IPS-11a (cell line): Measurements from ENCODE around the gene SLC16A5.
A peak's percentile ranks its signal among the peaks of the same experiment; 100 is the strongest.

ENCODE experiments used
- H3K4me3 ChIP-seq: one replicate; pipeline ENCODE4 v1.5.1; 2013; ENCODE audit warnings: low read depth, low read length, control low read depth

SLC16A5 gene

DNA sequence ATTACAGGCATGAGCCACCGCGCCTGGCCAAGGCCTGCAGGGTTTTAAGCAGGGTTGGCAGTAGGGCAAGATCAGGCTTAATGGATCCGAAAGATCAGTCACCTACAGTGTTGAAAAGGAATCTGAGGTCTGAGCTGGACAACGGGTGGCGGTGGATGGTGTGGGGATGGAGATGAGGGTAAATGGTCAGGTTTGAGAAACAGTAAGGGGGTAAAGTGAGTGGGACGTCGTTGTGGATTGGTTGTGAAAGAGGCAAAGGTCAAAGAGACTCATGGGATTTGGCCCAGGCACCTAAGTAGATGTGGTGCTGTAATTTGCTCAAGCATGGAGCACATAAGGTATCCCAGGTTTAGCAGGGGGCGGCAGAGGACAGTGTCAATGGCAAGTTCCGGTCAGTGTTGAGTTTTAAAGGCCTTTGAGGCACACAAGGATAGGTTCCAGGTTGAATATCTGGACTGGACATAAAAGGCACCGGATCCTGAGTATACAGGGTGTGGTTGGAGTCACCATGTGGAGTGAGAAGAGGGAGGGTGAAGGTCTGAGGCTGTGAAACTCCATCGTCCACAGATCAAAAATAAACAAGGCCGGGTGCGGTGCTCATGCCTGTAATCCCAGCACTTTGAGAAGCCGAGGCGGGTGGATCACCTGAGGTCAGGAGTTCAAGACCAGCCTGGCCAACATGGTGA is 1.1 kb upstream of the SLC16A5 start:
- H3K4me3 ChIP-seq, result no peak overlapping the region

DNA sequence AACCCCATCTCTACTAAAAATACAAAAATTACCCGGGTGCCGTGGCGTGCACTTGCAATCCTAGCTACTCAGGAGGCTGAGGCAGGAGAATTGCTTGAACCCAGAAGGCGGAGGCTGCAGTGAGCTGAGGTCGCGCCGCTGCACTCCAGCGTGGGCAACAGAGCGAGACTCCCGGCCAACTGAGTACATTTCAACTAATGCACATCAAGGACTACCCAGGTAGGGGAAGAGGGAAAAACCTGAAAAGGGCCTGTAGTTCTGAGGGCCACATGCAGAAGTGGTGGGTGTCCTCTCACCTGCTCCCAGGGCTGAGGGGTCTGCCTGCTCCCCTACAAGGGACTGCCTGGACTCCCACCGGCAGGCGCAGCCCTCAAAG is 584 bp upstream of the SLC16A5 start:
- H3K4me3 ChIP-seq, result peak overlapping the region; percentile 55

DNA sequence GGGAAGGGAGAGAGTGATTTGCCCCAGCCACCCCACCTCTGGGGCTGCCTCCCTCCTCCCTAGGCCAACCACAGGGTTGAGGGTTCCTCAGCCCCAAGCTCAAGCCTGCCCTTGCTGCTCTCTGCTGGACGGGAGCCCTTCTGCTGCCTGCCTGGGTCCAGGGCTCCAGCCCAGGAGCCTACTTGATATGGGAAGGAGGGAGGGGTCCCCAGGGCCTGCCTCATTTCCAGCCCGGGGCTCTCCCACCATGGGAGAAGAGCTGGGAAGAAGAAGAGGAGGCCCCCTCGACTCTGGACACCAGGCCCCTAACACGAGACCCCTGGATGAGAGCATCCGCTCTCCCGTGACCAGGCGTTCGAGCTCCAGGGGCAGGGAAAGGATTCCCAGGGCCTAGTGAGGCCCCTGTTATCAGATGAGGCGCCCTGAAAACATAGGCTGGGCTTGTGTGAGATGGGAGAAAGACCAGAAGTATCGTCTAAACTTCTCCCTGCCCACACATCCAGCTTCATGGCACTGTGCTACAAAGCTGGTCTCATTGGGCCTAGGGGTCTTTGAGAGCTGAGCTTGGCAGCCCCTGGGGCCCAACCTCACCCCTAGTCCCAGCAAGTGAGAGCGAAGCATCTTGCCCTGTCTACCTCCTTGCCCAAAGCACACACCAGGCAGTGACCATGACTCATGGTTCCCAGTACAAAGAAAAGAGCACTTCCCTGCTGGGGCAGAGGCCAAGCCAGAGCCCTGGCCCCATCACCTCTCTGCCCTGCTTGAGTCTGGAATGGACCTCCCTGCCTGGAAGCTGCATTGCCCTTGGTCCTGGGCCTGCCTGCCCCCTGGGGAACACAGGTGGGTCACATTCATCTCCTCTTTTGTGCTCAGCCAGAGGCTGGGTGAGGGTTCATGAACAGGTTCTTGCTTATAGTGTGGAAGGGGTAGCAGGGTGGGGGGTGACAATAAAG is 987 bp downstream of the SLC16A5 start:
- H3K4me3 ChIP-seq, result peak overlapping the region; percentile 55

DNA sequence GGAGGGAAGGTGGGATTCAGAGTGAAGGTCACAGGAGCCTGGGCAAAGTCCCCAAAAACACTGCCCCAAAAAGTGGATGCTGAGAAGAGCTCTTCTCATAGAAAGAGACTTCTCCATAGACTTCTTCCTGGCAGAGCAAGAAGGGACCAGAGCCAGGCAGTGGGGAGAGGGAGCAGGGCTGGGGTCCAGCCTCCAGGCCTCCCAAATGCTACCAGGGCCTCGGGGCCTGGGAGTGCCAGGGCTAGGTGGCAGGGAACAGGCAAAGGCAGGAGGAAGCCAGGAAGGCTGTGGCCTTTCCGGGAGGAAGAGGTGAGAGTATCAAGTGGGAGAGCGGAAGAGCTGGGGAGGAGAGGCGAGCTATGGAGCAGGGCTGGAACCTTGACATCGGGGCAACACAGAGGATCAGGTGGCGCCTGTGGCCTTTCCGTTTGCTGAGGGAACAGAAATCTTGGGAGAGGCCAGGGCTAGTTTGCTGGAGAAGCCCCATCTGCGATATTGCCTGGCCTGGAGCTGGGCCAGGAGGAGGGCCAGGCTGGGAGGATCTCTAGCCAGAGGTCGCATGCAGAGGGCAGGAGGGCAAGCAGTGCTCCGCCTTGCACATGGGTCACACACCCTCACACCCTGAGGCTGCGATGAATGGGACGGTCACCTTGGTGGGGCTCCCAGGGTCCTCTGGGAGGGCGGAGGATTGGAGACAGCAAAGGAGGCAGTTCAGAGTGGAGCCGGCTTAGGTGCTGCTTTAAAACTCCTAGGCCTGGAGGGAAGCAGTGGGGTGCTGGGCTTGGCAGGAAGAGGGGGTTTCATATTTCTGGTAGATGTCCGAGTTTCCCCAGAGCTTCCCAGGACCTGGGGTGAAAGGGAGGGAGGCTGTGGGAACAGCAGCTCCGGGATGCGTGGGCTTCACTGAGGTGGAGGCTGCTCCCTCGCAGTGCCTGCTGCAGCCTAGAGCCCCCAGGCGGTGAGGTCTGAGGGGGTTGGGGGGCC is 3.4 kb downstream of the SLC16A5 start:
- no peak overlapping the region for H3K4me3 ChIP-seq

DNA sequence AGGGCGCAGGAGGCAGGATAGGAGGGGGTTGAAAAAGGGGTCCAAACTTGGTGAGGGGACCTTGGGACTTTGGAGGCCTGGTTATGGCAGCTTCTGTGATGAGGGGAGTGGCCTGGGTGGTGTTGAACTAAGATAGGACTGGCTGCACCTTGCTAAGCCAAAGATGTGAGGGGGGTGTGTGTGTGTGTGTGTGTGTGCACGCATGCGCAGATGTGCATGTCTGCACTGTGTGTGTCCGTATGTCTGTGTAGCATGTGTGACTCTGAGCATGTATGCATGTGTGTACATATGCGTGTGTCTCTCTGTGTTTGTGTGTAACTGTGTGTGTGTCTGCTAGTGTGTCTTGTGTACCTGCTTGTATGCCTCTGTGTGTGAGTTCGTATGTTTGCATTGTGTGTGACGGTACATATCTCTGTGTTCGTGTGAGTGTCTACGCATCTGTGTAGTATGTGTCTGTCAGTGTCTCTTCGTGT is 4.1 kb downstream of the SLC16A5 start:
- no peak overlapping the region for H3K4me3 ChIP-seq

DNA sequence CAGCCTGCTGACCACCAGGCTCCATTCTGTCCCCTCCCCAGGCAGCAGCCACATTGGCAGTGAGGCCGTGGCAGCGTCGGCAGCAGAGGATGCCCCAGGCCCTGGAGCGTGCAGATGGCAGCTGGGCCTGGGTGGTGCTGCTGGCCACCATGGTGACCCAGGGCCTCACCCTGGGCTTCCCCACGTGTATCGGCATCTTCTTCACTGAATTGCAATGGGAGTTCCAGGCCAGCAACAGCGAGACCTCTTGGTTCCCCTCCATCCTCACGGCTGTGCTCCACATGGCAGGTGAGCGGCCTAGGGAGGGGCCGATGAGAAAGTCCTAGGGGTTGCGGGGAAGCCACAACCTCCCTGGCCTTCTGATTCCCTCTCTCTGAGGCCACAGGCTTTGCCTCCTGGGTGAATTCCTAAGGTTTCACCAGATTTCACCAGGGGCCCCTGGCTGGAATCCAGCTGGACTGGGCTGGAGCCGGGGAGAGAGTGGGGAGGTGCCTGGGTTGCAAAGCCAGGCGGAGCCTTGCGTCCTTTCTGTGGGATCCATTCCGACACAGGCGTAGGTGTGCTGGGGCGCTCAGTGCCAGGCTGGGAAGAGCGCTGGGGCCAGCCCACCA is 5.9 kb downstream of the SLC16A5 start:
- no peak overlapping the region for H3K4me3 ChIP-seq

DNA sequence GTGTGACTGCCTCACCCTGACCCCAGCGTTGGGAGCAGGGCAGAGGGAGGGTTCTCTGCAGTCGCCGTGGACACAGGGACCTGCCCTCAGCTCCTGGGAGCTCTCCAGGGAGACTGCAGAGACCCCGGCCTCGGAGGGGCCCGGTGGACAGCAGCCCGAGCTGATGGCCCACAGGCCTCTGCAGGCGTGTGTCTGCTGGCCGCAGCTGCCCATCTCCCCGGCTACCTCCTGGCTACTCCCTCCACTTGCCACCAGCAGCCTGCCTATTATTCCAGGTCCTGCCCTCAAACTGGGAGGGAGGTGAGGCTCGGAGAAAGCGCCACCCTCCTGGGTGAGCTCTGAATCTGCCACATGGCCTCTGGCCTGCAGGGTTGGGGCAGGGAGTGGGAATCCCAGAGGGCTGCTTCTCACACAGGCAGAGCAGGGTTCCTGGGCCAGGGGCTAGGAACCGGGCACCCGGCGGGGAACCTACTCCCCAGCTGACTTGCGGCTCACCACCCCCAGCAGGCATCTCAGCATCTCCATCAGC is 7.2 kb downstream of the SLC16A5 start:
- H3K4me3 ChIP-seq, result no peak overlapping the region

DNA sequence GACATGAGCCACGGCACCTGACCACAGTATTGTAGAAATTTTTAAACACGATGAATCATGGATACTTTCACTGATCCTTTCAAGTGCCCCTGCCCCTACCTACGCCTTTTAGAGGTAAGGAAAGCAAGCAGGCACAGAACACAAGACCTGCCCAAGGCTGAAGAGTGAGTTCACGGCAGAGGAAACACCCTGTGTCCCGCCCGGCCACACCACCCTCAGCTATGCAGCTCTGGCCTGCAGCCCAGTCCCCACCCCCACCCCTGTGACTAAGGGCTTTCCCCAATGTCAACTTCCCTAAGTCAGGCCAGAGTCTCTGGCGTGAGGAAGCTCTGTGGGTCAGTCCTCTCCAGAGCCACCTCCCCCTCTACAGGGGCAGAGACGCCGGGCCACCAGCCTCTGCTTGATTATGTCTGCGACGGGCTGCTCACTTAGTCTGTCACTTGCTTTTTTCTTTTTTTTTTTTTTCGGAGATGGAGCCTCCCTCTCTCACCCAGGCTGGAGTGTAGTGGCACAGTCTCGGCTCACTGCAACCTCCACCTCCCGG is 8.4 kb downstream of the SLC16A5 start:
- H3K4me3 ChIP-seq, result no peak overlapping the region

DNA sequence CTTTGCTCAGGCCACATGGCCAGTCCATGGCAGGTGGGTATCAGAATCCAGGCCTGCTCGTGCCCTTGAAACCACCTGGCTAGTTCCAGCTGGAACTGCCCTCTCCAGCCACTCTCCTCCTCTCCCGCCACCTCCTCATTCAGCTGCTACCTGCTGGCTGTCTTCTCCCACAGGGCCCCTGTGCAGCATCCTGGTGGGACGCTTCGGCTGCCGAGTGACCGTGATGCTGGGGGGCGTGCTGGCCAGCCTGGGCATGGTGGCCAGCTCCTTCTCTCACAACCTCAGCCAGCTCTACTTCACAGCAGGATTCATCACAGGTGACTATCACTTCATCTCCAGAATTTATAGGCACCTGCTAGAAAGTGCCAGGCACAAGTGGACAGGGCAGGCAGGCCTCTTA is 10.1 kb downstream of the SLC16A5 start:
- no peak overlapping the region for H3K4me3 ChIP-seq

DNA sequence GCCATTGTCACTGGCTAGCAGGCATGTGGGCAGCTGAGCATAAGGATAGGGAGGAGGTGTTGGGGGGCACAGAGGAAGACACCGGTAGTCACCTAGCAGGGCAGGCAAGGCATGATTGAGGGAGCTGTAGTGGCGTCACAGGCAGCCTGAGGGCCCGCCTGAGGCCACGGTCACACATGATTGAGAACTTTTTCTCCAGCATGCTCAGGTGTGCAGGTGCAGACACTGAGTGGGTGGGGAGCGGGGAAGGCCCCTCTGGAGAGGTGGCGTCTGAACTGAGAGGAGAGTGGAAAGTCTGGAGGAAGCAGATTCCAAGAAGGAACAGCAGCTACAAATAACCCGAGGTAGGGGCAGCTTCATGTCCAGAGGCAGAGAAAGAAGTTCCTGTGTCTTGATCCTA is 11.1 kb downstream of the SLC16A5 start:
- H3K4me3 ChIP-seq, result no peak overlapping the region

DNA sequence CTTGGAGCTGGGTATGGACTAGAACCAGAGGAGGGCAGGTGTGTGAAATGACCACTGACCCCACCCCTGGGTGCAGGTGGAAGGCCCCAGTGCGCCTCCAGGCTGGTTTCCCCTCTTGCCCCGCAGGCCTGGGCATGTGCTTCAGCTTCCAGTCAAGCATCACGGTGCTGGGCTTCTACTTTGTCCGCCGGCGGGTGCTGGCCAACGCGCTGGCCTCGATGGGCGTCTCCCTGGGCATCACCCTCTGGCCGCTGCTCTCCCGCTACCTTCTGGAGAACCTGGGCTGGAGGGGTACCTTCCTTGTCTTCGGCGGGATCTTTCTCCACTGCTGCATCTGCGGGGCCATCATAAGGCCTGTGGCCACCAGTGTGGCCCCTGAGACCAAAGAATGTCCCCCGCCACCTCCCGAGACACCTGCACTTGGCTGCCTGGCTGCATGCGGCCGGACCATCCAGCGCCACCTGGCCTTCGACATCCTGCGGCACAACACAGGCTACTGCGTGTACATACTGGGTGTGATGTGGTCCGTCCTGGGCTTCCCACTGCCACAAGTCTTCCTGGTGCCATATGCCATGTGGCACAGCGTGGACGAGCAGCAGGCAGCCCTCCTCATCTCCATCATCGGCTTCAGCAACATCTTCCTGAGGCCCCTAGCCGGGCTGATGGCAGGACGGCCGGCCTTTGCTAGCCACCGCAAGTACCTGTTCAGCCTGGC is 12.3 kb downstream of the SLC16A5 start:
- no peak overlapping the region for H3K4me3 ChIP-seq

DNA sequence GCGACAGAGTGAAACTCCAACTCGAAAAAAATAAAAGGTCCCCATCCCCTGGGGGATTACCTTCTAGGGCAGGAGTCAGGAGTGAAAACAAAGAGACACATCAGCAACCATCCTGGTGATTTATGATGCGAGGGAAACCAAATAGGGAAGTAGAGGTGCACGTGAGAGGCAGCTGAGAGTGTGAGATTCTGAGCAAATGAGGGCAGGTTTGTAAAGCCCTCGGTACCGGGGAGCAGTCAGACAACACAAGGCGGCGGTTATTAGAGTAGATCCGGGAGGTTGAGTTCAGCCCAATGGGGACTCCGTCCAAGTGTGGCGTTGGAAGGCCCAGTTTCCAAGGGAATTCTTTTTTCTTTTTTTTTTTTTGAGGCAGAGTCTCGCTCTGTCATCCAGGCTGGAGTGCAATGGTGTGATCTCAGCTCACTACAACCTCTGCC is 14.6 kb downstream of the SLC16A5 start:
- H3K4me3 ChIP-seq, result no peak overlapping the region

DNA sequence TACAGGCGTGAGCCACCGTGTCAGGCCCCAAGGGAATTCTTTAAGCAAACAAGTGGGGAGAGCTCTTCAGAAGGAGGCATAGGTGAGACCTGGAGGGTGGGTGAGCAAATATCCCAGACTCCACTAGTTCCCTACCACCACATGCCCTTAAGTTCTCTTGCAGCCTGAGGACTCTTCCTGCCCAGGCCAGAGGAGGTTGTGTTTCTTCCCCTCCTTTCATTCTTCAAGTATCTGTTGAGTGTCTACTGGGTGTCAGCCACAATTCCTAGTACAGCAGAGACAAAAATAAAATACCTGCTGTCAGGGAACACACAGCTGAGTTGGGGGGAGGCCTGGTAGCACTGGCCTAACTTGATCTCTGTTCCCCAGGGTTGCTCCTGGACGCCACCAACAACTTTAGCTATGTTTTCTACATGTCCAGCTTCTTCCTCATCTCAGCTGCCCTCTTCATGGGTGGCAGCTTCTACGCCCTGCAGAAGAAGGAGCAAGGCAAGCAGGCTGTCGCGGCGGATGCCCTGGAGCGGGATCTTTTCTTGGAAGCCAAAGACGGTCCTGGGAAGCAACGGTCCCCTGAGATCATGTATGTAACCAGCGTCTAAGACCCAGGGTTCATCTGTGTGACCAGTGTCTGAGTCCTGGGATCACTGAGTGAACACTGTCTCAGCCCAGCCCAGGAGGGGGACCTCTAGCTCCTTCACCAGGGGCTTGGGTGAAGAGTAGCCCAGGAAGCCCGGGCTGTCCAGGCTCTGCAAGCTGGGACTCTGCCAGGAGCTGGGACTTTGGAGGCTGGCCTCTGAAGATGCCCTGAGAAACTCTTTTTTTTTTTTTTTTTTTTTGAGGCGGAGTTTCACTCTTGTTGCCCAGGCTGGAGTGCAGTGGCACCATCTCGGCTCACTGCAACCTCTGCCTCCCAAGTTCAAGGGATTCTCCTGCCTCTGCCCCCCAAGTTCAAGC is 16.1 kb downstream of the SLC16A5 start:
- no peak overlapping the region for H3K4me3 ChIP-seq

DNA sequence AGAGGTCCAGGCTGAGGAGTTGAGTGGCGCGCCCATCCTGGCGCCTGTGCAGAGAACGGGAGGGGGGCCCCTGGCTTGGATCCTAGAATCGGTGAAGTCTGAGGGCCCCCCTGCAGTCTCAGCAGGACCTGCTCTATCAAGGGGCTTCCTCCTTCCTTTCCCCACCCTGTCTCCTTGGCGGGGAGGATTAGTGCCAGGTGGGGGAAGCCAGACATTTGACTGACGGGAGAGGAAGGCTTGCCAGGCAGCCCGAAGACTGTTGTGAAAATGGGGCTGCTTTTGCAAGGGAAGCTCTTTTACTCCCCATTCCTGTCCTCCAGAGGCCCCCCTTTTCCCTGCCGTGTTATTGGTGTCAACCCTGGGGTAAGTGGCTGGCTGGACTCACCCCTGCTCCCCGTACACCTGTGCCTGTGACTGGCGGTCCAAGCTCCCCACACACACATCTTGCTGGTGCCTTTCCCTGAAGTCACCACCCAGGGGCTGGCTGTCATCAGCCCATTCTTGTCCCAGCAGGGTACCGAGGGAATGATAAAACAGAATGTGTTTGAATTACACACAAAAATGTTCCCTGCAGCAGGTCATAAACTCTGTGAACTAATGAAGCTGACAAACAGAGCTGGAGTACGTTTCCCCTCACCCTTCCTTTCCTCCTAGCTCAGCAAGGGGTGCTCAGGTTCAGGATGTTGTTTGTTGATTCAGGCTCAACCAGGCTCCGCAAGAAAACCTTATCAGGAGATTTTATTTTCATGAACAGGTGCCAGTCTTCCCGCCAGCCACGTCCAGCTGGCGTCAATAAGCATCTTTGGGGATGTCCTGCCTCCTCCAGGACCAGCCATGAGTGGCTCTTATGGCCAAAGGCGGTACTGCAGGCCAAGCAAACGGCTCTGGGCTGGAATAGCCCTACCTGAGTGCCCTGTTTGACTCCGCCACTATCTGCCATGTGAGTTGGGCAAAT is 17.6 kb downstream of the SLC16A5 start:
- no peak overlapping the region for H3K4me3 ChIP-seq

DNA sequence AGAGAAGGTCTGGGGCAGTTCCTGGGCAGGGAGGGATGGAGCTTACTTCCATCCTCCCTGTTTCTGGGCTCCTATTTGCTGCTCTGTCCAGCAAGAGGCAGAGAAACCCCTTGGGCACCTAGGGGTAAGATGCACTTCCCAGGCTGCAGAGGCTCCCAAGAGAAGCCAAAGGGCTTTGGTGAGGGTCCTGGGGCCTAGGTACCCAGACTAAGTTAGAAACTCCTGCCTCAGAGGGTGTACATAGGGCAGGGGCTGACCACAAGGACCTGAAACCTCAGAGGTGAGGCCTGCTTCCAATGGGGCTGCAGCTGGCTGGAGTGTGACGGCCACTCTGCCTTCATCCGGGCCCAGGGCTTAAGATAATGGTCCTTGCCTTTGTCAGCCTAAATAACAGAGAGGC is 20.4 kb downstream of the SLC16A5 start:
- H3K4me3 ChIP-seq, result no peak overlapping the region

DNA sequence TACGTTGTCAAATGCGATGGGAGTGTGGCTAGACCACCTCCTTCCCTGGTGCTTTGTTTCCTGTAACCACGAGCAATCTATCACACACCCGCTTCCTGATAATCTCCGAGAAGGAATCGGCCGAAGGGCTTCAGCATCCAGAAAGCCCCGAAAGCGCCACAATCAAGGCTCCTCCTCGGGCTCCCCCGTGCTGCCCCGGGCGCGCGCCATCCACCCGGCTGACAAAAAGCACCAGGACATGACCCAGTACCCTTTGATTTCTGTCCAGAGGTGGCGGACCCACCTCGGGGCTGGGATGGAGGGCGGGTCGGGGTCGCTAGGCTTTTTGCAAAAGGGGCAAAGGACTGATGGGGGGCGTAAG is 21.3 kb downstream of the SLC16A5 start:
- peak overlapping the region; percentile 72 for H3K4me3 ChIP-seq
